ENCODE data around the gene SYNE3. TPM values are rescaled to one million over a fixed set of nuclear protein-coding genes. Genes with fewer than 3 reads are reported as not detected.

SYNE3 gene
- total RNA-seq, 2 experiments from 2014 or later: 35.3 to 37.3 TPM

DNA sequence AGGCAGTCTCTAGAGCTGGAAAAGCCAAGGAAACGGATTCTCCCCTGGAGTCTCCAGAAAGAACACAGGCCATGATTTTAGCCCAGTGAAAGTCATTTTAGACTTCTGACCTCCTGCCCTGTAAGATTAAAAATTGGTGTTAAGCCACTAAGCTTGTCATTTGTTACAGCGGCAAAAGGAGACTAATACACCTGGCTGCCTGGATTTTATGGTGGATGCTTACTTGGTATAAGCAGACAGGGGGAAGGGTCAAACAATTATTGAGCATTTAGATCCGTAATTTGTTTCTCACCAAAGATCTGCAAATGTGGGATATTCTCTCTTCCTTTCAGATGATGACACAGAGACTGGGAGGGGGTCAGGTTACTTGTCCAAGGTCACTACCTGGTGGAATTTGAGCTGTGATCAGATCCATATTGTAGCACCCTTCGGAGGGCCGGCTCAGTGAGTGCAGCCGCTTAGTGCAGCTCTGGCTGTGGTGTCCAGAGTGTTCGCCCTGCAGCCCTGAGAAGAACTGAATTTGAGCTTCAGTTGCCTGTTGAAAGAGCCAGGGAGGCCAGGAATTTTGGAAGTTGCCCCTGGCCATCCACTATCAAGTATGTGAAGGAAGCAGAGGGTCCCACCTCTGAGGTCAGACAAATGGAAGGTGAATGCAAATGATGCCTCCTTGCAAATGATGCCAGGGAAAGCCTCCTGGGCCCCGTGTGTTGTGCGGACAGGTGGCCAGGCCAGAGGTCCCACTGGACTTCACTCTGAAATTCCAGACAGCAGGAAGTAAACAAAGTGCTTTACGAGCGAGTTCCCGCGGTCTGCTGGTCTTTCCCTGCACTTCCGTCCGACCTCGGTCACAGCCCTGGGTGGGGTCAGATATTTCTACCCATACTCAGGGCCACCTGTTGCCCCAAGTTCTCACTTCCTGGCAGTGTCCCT lies 33.5 kb upstream of the SYNE3 start:
- Mint-ChIP-seq H3K27me3 (no peaks in the 10 kb centered on the region), H3K4me1 (ENCODE audit: low read depth) (peaks cover 11% of the 10 kb centered on the region), H3K27ac (no peak overlapping the region), H3K9me3 (no peaks in the 10 kb centered on the region), H3K36me3 (peaks cover 5% of the 10 kb centered on the region), H3K4me3 (no peak overlapping the region)
- POLR2A ChIA-PET: no interaction called here
- intact Hi-C loops (cut with micrococcal nuclease): no loop called here
- no peak for DNase-seq
- CTCF ChIA-PET: interaction anchor here (1.1 kb wide), 1 partner anchor 22 kb away, joined by 4 read pairs; no protein-coding TSS in a partner anchor

DNA sequence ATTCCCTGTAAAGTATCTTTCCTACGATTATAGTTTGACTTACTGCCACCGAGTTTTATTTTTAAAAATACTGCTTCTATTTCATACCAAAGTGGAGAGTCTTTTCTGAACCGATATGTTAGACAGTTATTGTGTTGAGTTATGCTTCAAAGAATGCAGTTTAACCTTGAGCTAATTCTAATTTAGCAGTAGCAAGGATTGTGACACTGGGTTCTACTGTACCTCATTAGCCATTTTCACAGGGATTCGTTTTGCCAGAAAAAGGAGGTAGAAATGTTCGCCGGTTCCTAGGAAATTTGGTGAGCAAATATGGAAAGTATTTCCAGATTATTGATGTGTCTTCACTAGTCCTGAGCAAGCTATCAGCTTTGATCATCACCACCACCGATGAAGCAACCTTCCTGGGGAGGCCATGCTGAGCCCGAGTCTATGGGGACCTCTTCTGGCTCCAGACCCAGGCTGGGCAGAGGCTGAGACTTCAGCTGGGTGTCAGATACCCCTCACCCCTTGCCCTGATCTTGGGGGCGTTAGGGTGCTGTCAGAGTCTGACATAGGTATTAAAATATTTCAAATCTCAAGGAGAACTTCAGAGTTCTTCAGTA lies 32.0 kb upstream of the SYNE3 start:
- H3K4me3 Mint-ChIP-seq: no peak overlapping the region
- ChIA-PET POLR2A (no interaction called here), CTCF (interaction anchor here (1.4 kb wide), 1 partner anchor 106 kb away, joined by 3 read pairs; no protein-coding TSS in a partner anchor)
- peaks cover 12% of the 10 kb centered on the region for H3K4me1 Mint-ChIP-seq (ENCODE audit: low read depth)
- H3K9me3 Mint-ChIP-seq: no peaks in the 10 kb centered on the region
- H3K36me3 Mint-ChIP-seq: peaks cover 11% of the 10 kb centered on the region
- intact Hi-C loops (cut with micrococcal nuclease): no loop called here
- no peak for DNase-seq
- H3K27ac Mint-ChIP-seq: no peak overlapping the region
- H3K27me3 Mint-ChIP-seq: no peaks in the 10 kb centered on the region

DNA sequence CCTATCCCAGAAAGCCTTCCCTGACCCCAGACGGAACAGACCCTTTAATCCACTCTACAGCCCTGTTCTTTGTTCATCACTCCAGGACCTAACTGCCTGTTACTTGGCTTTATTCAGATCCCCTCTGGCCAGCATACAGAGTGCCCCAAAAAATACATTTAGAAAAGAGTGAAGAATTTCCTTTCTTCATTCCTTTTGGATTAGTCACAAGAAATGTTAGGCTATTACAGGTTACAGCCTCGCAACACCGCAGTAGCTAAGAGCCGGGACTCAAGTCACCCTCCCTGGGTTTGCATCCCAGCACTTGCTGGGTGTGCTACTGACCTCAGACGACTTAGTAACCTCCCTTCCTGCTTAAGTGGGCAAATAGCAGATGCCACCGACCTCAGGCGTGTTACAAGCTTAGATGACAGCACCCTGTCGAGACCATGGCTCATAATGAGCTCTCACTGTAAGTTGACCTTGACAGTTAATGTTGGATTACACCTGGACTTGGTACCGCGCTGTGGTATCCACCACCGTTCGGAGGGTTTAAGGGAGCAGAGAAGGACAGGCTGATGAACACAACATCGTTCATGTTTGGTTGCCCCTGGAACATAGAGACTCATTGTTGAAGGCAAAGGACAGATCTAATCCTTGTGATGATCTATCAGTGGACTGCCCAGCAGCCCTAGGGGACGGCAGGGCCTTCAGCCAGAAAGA lies 31.3 kb upstream of the SYNE3 start:
- no peaks in the 10 kb centered on the region for H3K27me3 Mint-ChIP-seq
- POLR2A ChIA-PET: no interaction called here
- DNase-seq: no peak

DNA sequence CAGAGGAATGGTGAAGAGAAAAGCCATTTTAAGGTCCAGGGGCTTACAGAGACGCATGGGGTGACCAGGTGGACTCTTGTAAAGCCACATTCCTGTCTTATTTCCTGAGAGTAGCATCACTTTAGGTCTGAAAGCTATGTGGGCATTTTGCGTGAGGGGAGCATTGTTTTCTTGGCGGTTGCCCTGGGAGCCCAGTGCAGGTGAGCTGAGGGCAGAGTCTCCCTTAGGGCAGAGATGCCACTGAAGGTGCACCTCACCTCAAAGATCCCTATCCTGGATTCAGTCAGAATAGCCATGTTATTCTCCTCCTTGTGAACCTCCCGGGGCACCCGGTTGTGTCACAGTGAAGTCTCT lies 30.8 kb upstream of the SYNE3 start:
- Mint-ChIP-seq H3K4me3 (no peak overlapping the region), H3K27ac (no peak overlapping the region)

More for the DNA sequence above, 31.3 kb upstream of the SYNE3 start:
- H3K4me3 Mint-ChIP-seq: no peak overlapping the region
- CTCF ChIA-PET: interaction anchor here (1.4 to 1.5 kb wide), 2 partner anchors 21 to 105 kb away, joined by 3 read pairs; no protein-coding TSS in a partner anchor
- intact Hi-C loops (cut with micrococcal nuclease): no loop called here
- H3K4me1 Mint-ChIP-seq (ENCODE audit: low read depth): peaks cover 12% of the 10 kb centered on the region
- no peaks in the 10 kb centered on the region for H3K9me3 Mint-ChIP-seq
- no peak overlapping the region for H3K27ac Mint-ChIP-seq
- peaks cover 11% of the 10 kb centered on the region for H3K36me3 Mint-ChIP-seq

DNA sequence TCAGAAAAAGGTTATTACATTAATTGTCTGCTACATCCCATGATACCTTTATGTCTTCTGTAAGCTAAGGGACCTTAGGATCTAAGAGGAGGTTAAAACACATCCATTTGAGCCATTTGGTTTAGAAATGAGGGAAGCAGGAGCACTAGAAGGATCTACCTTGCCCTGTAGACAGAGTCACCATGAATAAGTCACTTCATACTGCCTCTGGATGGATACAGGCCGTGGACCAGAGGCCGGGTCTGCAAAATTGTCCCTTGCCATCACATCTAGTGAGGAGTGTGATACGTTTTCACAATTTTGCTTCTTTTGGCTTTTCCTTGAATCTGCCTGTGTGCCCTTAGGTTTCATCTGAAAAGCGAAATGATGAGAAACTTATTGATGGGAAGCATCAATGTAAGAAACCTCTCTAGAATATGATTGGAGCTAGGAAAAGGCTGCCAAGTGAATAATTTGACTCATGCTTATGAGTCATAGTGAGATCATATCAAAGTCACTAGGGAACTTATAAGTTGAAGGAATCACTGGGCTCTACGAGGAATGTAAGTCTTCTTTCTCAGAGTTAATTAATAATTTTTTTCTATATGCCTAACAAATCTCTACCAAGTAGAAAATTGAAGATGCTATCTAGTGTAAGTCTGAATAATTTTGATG lies 29.2 kb upstream of the SYNE3 start:
- intact Hi-C loops (cut with micrococcal nuclease): no loop called here
- Mint-ChIP-seq H3K4me1 (ENCODE audit: low read depth) (peaks cover 17% of the 10 kb centered on the region), H3K9me3 (no peaks in the 10 kb centered on the region), H3K4me3 (no peak overlapping the region), H3K27me3 (no peaks in the 10 kb centered on the region), H3K27ac (no peak overlapping the region), H3K36me3 (peaks cover 11% of the 10 kb centered on the region)
- no peak for DNase-seq
- ChIA-PET CTCF (interaction anchor here (1.0 to 1.9 kb wide), 4 partner anchors 14 to 103 kb away, joined by 3 to 6 read pairs (median 4); no protein-coding TSS in a partner anchor), POLR2A (no interaction called here)

More for the DNA sequence above, 30.8 kb upstream of the SYNE3 start:
- ChIA-PET CTCF (interaction anchor here (1.5 to 1.9 kb wide), 2 partner anchors 13 to 20 kb away, joined by 3 to 5 read pairs; no protein-coding TSS in a partner anchor), POLR2A (no interaction called here)
- H3K9me3 Mint-ChIP-seq: no peaks in the 10 kb centered on the region
- DNase-seq: no peak
- intact Hi-C loops (cut with micrococcal nuclease): no loop called here
- peaks cover 12% of the 10 kb centered on the region for H3K4me1 Mint-ChIP-seq (ENCODE audit: low read depth)
- H3K27me3 Mint-ChIP-seq: no peaks in the 10 kb centered on the region
- peaks cover 11% of the 10 kb centered on the region for H3K36me3 Mint-ChIP-seq

DNA sequence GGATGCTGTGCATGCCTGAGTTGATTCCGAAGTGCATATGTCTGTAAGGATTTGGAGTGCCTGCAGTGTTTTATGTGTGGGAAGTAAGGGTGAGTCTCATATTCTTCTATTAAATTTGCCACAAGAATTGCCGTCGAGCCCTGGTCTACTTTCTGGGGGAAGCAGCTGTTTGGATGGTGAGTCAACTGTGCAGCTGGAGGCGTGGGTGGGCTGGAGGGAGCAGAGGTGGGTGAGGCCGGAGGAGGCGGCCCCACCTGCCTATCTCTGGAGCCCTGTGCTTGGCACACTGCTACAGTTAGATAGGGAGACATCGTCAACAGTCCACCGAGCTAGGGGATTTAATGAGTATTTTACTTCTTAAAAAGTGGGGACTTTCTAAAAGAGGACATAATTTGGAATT lies 28.1 kb upstream of the SYNE3 start:
- Mint-ChIP-seq H3K36me3 (peaks cover 11% of the 10 kb centered on the region), H3K27me3 (no peaks in the 10 kb centered on the region), H3K4me1 (ENCODE audit: low read depth) (peaks cover 17% of the 10 kb centered on the region), H3K9me3 (no peaks in the 10 kb centered on the region), H3K4me3 (no peak overlapping the region), H3K27ac (no peak overlapping the region)
- DNase-seq: no peak
- ChIA-PET CTCF (interaction anchor here (1.4 to 1.8 kb wide), 1 partner anchor 102 kb away, joined by 4 to 6 read pairs; no protein-coding TSS in a partner anchor), POLR2A (no interaction called here)
- intact Hi-C loops (cut with micrococcal nuclease): no loop called here

DNA sequence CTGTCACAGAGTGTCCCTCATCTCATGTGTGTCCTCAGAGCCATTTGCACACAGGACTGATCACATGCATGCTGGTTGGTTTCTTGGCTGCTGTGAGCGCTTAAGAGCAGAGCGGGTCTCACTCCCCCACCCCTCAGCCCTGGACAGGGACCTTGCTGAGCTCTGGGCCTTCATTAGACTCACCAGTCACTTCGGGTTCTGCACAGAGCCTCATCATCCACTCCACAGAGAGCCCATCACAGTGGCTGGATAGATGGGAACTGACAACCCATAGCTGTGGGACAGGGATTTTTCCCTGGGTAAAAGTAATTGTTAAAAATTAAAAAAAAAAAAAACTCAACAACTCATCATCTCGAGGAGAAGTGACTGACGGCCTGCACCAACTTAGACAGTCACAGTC lies 26.6 kb upstream of the SYNE3 start:
- CTCF ChIA-PET: interaction anchor here (1.4 kb wide), 1 partner anchor 101 kb away, joined by 4 read pairs; no protein-coding TSS in a partner anchor
- no peak overlapping the region for H3K4me3 Mint-ChIP-seq
- intact Hi-C loops (cut with micrococcal nuclease): no loop called here
- no peak overlapping the region for H3K27ac Mint-ChIP-seq
- no peak for DNase-seq
- no peaks in the 10 kb centered on the region for H3K27me3 Mint-ChIP-seq
- H3K4me1 Mint-ChIP-seq (ENCODE audit: low read depth): peaks cover 21% of the 10 kb centered on the region
- H3K36me3 Mint-ChIP-seq: peaks cover 9% of the 10 kb centered on the region
- POLR2A ChIA-PET: no interaction called here
- no peaks in the 10 kb centered on the region for H3K9me3 Mint-ChIP-seq

DNA sequence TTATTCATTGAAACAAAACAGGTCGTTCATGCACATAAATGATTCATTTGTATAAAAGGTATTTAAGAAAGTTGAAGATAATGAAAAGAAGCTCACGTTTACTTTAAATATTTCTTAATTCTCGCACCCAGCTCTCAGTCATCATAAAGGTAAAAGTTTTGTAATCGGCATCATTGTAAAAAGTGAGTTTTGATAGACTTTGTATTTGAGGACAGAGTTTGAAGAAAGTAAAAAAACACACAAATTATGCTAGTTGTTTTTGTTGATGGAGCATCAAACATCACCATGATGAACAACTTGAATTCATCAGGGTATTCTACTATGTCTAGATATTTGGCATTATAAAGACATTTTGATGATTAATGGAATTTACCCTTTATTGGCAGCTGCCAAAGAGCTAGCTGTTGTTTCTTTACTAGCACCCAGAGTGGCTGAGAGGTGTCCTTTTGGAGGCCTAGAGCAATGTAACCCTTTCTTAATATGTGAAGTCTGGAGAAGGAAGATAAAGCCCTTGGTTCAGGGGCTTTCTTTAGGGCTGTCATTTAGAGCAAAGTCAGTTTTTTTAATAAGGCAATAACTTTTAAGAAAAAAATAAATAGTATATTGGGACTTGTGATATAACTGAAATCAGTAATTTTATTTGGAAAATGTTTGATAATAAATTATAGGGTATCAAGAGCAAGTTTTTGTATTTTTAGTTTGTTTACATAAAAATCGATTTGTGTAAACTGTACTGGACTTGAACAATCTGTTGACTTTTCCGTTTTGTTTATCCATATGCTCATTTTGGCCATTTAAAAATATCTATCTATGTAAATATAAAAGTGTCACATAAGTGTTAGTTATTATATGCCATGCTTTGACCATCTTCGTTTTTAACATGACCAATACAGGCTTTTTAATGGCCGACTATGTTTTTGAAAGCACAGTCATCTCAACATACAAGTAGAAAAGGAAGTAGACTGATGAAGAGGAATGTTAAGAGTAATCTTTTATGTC lies 25.8 kb upstream of the SYNE3 start:
- intact Hi-C loops (cut with micrococcal nuclease): no loop called here
- CTCF ChIA-PET: interaction anchor here (1.1 kb wide), 2 partner anchors 15 to 100 kb away, joined by 3 to 6 read pairs; no protein-coding TSS in a partner anchor
- POLR2A ChIA-PET: no interaction called here
- no peaks in the 10 kb centered on the region for H3K27me3 Mint-ChIP-seq
- no peak overlapping the region for H3K27ac Mint-ChIP-seq
- peaks cover 9% of the 10 kb centered on the region for H3K36me3 Mint-ChIP-seq
- peaks cover 26% of the 10 kb centered on the region for H3K4me1 Mint-ChIP-seq (ENCODE audit: low read depth)
- H3K9me3 Mint-ChIP-seq: no peaks in the 10 kb centered on the region
- no peak for DNase-seq
- H3K4me3 Mint-ChIP-seq: no peak overlapping the region

DNA sequence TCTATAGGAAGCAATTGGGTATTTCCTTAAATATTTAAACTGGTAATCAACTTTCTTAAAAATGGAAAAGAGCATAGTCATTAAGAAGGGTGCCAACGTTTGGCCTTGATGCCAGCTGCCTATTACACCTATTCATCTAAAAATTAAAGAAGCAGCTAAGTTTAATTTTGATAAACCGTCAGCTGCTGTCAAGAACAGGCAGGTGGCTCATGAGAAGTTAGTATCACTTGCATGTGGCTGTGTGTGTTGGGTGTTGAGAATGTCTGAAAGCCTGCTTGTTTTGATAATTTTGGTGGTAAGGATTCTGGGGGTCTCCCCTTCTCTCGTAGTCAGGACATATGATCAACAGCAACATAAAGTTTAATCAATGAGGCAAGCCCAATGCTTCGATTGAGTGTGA lies 24.9 kb upstream of the SYNE3 start:
- Mint-ChIP-seq H3K4me3 (no peak overlapping the region), H3K9me3 (no peaks in the 10 kb centered on the region), H3K27me3 (no peaks in the 10 kb centered on the region), H3K36me3 (peaks cover 9% of the 10 kb centered on the region), H3K4me1 (ENCODE audit: low read depth) (peaks cover 33% of the 10 kb centered on the region), H3K27ac (no peak overlapping the region)
- POLR2A ChIA-PET: no interaction called here
- CTCF ChIA-PET: interaction anchor here (1.1 kb wide), 2 partner anchors 14 to 99 kb away, joined by 3 to 6 read pairs; no protein-coding TSS in a partner anchor
- intact Hi-C loops (cut with micrococcal nuclease): no loop called here
- DNase-seq: no peak

DNA sequence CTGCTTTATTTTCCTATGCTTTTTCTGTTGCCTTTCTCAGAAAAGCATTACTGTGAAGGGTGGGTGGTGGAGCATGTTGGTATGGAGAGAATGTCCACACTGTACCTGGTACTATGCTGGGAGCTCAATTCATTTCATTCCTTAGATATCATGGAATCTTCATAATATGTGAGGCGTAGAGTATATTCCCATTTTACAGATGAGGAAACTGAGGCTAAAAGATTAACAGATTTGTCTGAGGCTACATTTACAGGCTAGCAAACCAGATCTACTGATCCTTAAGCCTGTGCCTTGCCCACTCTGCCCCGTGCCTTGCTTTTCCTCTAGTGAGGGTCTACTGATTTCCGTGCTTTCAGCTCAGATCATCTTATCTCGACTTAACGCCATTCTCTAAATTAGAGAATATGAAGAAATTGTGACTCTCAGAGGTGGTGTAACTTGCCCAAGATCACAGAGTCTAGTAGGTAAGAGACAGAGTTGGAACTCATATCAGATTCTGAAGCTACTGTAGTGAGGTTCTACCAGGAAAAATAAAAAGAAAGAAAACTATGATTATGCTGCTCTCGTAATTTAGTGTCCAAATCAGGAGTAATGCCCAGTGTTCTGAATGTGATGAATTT lies 23.9 kb upstream of the SYNE3 start:
- no peak for DNase-seq
- CTCF ChIA-PET: no interaction called here
- POLR2A ChIA-PET: interaction anchor here (1.7 kb wide), 1 partner anchor 98 kb away, joined by 4 read pairs; no protein-coding TSS in a partner anchor
- peaks cover 36% of the 10 kb centered on the region for H3K4me1 Mint-ChIP-seq (ENCODE audit: low read depth)
- no peak overlapping the region for H3K4me3 Mint-ChIP-seq
- no peaks in the 10 kb centered on the region for H3K9me3 Mint-ChIP-seq
- intact Hi-C loops (cut with micrococcal nuclease): no loop called here
- H3K27ac Mint-ChIP-seq: no peak overlapping the region
- H3K27me3 Mint-ChIP-seq: no peaks in the 10 kb centered on the region
- H3K36me3 Mint-ChIP-seq: peaks cover 8% of the 10 kb centered on the region

Measured in activated CD4-positive, alpha-beta memory T cell treated with anti-CD3 and anti-CD28 coated beads for 36 hours (primary cell).